Measurements from ENCODE around the gene HTN3.
"Not testable (repeated sequence)": the region's sequence is repeated elsewhere in the genome, so short reads cannot be mapped to it uniquely, and the experiment has no call there.

DNA sequence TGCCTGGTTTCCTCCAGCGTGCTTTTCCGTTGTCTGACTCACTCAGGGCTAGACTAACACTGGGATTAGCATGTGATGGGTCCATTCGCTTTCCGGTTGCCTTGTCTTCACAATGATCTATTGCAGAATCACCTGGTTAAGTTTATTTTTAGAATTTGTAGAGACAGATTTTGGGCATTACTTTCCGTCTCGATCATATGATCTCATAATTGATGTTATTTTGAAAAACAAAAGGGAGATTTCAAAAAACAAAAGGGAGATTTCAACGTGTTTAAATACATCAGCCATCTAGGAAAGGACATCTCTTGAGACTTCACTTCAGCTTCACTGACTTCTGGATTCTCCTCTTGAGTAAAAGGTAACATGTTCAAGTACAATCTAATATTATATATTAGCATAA, at the start of gene HTN3:
- TF ChIP-seq, protein P1, sequence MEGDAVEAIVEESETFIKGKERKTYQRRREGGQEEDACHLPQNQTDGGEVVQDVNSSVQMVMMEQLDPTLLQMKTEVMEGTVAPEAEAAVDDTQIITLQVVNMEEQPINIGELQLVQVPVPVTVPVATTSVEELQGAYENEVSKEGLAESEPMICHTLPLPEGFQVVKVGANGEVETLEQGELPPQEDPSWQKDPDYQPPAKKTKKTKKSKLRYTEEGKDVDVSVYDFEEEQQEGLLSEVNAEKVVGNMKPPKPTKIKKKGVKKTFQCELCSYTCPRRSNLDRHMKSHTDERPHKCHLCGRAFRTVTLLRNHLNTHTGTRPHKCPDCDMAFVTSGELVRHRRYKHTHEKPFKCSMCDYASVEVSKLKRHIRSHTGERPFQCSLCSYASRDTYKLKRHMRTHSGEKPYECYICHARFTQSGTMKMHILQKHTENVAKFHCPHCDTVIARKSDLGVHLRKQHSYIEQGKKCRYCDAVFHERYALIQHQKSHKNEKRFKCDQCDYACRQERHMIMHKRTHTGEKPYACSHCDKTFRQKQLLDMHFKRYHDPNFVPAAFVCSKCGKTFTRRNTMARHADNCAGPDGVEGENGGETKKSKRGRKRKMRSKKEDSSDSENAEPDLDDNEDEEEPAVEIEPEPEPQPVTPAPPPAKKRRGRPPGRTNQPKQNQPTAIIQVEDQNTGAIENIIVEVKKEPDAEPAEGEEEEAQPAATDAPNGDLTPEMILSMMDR (IDR thresholded peaks at IDR 0.05; ENCODE audit: borderline replicate concordance, extremely low read depth, low read length, poor library complexity, severe bottlenecking) = not testable (repeated sequence)
- not testable (repeated sequence) for TF ChIP-seq EZH2 (IDR thresholded peaks at IDR 0.05; ENCODE audit: borderline replicate concordance, low read depth, low read length, severe bottlenecking)

Measured in DND-41 (cell line).